ENCODE measurements around the gene ARHGAP28.

The ARHGAP28 gene

GRCh38 chr18:6748241-6748640, 18.7 kb downstream of the ARHGAP28 start:
- H3K27ac ChIP-seq (replicated peaks): no peak overlapping the region
- DNase-seq (ENCODE audit: low read depth in 1 of 2, low spot score in 1 of 2): no peak
- TF ChIP-seq REST (IDR thresholded peaks at IDR 0.05; ENCODE audit: insufficient replicate concordance, low read depth) (no peak), SPI1 (IDR thresholded peaks at IDR 0.05; ENCODE audit: borderline replicate concordance, low read depth) (no peak), GABPA (IDR thresholded peaks at IDR 0.05; ENCODE audit: low read depth) (no peak), CTCF (IDR thresholded peaks at IDR 0.05; ENCODE audit: insufficient read depth, low read length) (no peak), POLR2AphosphoS5 (IDR thresholded peaks at IDR 0.05; ENCODE audit: low read depth) (no peak)
- H3K27me3 ChIP-seq (ENCODE audit: insufficient read depth, poor library complexity, severe bottlenecking): no peaks in the 10 kb centered on the region
- H3K4me3 ChIP-seq (replicated peaks; ENCODE audit: insufficient read depth, low read length): no peak overlapping the region

GRCh38 chr18:6750411-6750810, 20.9 kb downstream of the ARHGAP28 start:
- Histone ChIP-seq H3K4me3 (replicated peaks; ENCODE audit: insufficient read depth, low read length) (no peak overlapping the region), H3K27ac (replicated peaks) (no peak overlapping the region)
- TF ChIP-seq CTCF (IDR thresholded peaks at IDR 0.05; ENCODE audit: insufficient read depth, low read length) (no peak), SPI1 (IDR thresholded peaks at IDR 0.05; ENCODE audit: borderline replicate concordance, low read depth) (no peak), GABPA (IDR thresholded peaks at IDR 0.05; ENCODE audit: low read depth) (no peak), POLR2AphosphoS5 (IDR thresholded peaks at IDR 0.05; ENCODE audit: low read depth) (no peak), REST (IDR thresholded peaks at IDR 0.05; ENCODE audit: insufficient replicate concordance, low read depth) (no peak)

GRCh38 chr18:6751222-6751621, 21.7 kb downstream of the ARHGAP28 start:
- Histone ChIP-seq H3K4me3 (replicated peaks; ENCODE audit: insufficient read depth, low read length) (no peak overlapping the region), H3K27me3 (ENCODE audit: insufficient read depth, poor library complexity, severe bottlenecking) (no peaks in the 10 kb centered on the region), H3K27ac (replicated peaks) (no peak overlapping the region)
- no peak for TF ChIP-seq POLR2AphosphoS5 (IDR thresholded peaks at IDR 0.05; ENCODE audit: low read depth)
- no peak for TF ChIP-seq CTCF (IDR thresholded peaks at IDR 0.05; ENCODE audit: insufficient read depth, low read length)
- TF ChIP-seq GABPA (IDR thresholded peaks at IDR 0.05; ENCODE audit: low read depth): no peak
- TF ChIP-seq SPI1 (IDR thresholded peaks at IDR 0.05; ENCODE audit: borderline replicate concordance, low read depth): no peak
- TF ChIP-seq REST (IDR thresholded peaks at IDR 0.05; ENCODE audit: insufficient replicate concordance, low read depth): no peak
- DNase-seq (ENCODE audit: low read depth in 1 of 2, low spot score in 1 of 2): no peak

More at GRCh38 chr18:6750411-6750810, 20.9 kb downstream of the ARHGAP28 start:
- no peak for DNase-seq (ENCODE audit: low read depth in 1 of 2, low spot score in 1 of 2)
- no peaks in the 10 kb centered on the region for H3K27me3 ChIP-seq (ENCODE audit: insufficient read depth, poor library complexity, severe bottlenecking)
